ENCODE results near the gene ZFYVE9.
"Not testable (repeated sequence)": the region's sequence is repeated elsewhere in the genome, so short reads cannot be mapped to it uniquely, and the experiment has no call there.

ZFYVE9 gene

DNA sequence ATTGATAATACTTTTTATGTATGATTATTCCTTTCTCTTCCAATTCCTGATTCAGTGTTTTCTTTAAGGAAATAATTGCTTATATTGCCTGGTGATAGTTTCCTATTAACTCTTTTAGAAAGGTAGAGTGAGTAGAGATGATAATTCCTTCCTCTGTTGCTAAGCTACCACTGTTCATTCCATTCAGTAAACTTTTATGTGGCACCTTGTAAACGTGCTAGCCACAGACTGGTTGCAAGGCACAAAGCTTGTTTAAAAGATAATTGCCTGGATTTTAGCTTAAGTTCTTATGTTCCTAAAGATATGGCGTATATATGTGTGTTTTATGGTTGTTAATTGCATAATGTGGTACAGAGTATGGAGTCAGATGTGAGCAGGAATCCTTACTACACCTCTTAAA lies 3.2 kb downstream of the ZFYVE9 start:
- DNase-seq (ENCODE audit: low read depth, low spot score), result no peak

DNA sequence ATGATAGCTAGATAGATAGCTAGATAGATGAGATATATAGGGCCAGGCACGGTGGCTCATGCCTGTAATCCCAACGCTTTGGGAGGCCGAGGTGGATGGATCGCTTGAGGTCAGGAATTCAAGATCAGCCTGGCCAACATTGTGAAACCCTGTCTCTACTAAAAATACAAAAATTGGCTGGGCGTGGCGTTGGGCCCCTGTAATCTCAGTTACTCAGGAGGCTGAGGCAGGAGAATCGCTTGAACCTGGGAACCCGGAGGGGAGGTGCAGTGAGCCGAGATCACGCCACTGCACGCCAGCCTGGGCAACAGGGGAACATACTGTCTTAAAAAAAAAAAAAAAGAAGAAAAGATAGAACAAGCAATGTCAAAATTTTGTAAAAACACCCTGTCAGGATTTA lies 8.6 kb downstream of the ZFYVE9 start:
- DNase-seq (ENCODE audit: low read depth, low spot score), result not testable (repeated sequence)

DNA sequence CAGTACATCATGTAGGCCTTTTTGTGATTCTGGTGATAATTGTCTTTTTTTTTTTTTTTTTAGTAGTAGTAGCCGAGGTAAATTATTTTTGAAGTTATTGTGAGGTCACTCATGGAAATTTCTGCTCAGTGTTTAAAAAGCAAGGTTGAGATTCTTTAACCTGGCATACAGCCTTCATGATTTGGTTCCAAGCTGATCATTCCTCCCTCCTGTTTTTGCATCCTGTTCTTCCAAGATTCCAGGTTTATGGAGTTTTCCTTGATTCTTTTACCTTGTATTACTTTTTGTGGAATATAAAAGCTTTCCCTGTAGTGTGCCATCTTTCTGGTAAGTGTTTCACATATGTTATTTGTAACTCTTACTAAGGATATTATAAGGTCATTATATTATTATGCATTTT lies 9.1 kb downstream of the ZFYVE9 start:
- DNase-seq (ENCODE audit: low read depth, low spot score), result no peak

DNA sequence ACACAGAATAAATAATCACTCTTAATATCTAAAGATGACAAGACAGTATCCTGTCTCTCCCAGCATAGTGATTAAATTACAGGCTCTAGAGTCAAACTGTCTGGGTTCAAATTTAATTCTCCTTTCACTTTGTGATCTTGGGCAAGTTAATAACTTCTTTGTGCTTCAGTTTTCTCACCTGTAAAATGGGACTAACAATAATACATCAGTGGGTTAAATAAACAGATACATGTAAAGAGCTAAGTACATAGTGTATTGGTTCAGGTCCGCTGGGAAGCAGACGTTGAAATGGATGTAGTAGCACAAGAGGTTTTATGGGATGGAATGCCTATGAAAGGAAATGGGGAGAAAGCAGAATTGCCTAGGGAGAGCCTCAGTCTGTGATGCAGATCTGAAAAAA lies 10.7 kb downstream of the ZFYVE9 start:
- DNase-seq (ENCODE audit: low read depth, low spot score), result no peak

GRCh38 chr1:52153010-52153409 lies 11.1 kb downstream of the ZFYVE9 start:
- no peak for DNase-seq (ENCODE audit: low read depth, low spot score)

GRCh38 chr1:52153898-52154297 lies 12.0 kb downstream of the ZFYVE9 start:
- no peak for DNase-seq (ENCODE audit: low read depth, low spot score)

DNA sequence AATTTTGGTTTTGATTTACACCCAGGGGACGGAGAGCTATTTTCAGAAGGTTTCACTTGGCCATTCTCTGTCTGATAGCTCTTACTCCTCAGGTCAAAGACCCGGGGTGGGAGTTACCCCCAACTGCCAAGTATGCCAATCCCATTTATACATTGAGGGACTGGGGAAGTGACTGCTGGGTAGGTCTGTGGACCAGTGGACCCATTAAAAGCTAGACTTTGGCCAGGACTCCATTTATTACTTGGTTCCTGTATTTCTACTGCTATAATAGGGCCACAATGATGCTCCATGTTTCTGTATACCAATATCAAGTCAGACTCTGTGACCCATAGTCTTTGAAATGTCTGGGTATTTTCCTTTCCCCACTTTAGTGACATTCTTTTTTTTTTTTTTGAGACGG lies 14.6 kb downstream of the ZFYVE9 start:
- DNase-seq (ENCODE audit: low read depth, low spot score), result no peak

- DNase-seq (ENCODE audit: low read depth, low spot score), result no peak
These were observed 15.7 kb downstream of the ZFYVE9 start for GRCh38 chr1:52157582-52157981.

GRCh38 chr1:52158218-52158617 lies 16.3 kb downstream of the ZFYVE9 start:
- no peak for DNase-seq (ENCODE audit: low read depth, low spot score)

- DNase-seq (ENCODE audit: low read depth, low spot score), result no peak
These were observed 17.3 kb downstream of the ZFYVE9 start for GRCh38 chr1:52159033-52159789.

- no peak for DNase-seq (ENCODE audit: low read depth, low spot score)
These were observed 21.1 kb downstream of the ZFYVE9 start for GRCh38 chr1:52162947-52163346.

DNA sequence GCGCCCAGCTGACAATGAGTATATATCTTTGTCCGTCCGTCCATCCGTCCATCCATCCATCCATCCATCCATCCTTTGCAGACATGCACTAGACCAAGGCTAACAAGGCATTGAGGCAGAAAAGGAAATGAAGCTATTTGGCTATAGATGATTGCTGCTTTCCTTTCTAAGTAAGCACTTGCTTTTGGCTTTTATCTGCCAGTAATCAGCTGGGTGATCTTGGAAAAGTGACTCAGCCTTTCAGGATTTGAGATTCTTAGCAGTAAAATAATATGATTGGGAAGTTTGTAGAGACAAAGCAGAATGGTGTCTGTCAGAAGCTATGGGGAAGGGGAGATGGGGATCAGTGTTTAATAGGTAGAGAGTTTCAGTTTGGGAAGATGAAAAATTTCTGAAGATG lies 22.7 kb downstream of the ZFYVE9 start:
- DNase-seq (ENCODE audit: low read depth, low spot score), result no peak

DNA sequence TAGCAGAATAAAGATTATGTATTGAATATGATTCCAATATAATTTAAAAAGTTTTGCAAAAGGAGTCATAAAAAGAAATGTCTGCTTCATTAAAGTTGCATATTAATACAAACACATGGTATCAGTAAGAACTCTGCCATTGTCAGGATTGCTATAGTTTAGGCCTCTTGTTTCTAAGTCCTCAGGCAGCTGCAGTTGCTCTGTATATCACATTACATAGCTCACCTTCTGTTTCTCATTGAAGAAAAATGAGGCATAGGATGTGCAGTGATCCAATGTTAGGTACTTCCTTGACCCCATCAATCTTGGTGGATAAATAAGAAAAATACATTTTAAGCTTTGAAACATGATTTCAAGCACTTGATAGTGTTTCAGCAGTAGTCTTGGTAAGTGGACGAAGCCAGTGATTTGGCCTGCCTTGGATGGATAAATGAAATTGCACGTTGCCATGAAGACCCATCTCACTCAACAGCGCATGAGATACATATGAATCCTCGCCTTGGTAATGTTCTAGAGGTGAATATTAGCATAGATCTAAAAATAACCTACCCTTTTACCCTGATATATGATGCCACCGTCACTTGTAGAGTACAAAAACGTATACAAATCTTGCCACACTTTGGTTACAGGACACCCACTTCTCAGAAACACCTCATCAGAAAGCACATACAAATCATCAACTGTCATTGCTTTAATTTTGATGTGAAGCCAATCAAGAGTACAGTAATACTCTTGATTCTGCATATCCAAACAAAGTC lies 25.3 kb downstream of the ZFYVE9 start:
- no peak for DNase-seq (ENCODE audit: low read depth, low spot score)

- no peak for DNase-seq (ENCODE audit: low read depth, low spot score)
These were observed 26.6 kb downstream of the ZFYVE9 start for GRCh38 chr1:52168373-52169080.

- not testable (repeated sequence) for DNase-seq (ENCODE audit: low read depth, low spot score)
These were observed 29.3 kb downstream of the ZFYVE9 start for GRCh38 chr1:52171149-52171548.

GRCh38 chr1:52179073-52179472 lies 37.2 kb downstream of the ZFYVE9 start:
- no peak for DNase-seq (ENCODE audit: low read depth, low spot score)

DNA sequence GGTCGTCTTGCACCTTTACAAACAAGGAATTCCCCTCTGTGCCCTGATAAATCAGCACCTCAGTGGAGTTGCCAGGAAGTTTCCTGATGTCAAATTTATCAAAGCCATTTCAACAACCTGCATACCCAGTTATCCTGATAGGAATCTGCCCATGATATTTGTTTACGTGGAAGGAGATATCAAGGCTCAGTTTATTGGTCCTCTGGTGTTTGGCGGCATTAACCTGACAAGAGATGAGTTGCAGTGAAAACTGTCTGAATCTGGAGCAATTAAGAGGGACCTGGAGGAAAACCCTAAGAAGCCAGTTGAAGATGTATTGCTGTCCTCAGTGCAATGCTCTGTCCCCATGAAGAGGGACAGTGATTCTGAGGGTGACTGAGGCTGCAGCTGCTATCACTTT lies 38.3 kb downstream of the ZFYVE9 start:
- DNase-seq (ENCODE audit: low read depth, low spot score), result no peak

DNA sequence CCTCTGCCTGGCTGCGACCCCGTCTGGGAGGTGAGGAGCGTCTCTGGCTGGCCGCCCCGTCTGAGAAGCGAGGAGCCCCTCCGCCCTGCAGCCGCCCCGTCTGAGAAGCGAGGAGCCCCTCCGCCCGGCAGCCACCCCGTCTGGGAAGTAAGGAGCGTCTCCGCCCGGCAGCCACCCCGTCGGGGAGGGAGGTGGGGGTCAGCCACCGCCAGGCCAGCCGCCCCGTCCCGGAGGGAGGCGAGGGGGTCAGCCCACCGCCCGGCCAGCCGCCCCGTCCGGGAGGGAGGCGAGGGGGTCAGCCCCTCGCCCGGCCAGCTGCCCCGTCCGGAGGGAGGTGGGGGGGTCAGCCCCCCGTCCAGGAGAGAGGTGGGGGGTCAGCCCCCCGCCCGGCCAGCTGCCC lies 39.9 kb downstream of the ZFYVE9 start:
- not testable (repeated sequence) for DNase-seq (ENCODE audit: low read depth, low spot score)

- not testable (repeated sequence) for DNase-seq (ENCODE audit: low read depth, low spot score)
These were observed 40.4 kb downstream of the ZFYVE9 start for GRCh38 chr1:52182328-52182727.

- DNase-seq (ENCODE audit: low read depth, low spot score), result no peak
These were observed 41.0 kb downstream of the ZFYVE9 start for GRCh38 chr1:52182874-52183400.

GRCh38 chr1:52186449-52186848 lies 44.6 kb downstream of the ZFYVE9 start:
- DNase-seq (ENCODE audit: low read depth, low spot score), result no peak

DNA sequence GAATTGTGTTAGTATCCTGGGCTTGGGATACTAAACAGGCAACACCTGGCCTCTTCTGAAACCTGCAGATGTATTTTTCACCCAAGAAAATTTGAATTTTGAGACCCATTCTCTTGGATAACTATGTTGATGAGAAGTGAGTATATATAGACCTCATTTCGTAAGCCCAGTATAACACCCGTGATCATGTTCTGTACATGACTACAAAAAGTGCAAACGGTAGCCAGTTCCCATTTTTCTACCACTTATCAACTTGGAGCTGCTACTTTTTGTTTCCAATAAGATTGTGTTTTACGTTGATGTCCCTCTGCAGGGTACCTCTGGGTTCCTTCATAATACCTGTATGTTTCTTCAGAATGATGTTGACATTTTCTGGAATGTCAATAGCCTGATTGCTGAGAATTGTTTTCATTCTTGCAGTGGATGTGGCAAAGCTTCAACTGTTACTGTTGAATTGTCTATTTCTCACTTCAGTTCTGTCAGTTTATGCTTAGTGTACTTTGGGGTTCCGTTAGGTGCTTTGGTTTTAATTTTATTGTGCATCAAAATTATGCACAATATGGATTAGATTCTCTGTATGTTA lies 48.1 kb downstream of the ZFYVE9 start:
- DNase-seq (ENCODE audit: low read depth, low spot score), result no peak
